Panc1 (cell line): ENCODE measurements around the gene POU2F1.

Experiments
- CTCF ChIP-seq: fragments of 450-650 bp; IDR thresholded peaks from 2 replicates; pipeline ENCODE4 v1.5.1; 2017; ENCODE audit warnings: mild to moderate bottlenecking
- POLR2AphosphoS5 ChIP-seq: IDR thresholded peaks from 2 replicates; pipeline ENCODE4 v1.6.1; 2012; ENCODE audit warnings: mild to moderate bottlenecking, low read depth, low read length, moderate library complexity
- REST ChIP-seq, 2 experiments: IDR thresholded peaks; 2 replicates each; pipeline ENCODE4 v1.6.1; 2011 to 2012; ENCODE audit warnings: low read depth in 2 of 2, control low read depth in 1 of 2, low read length in 1 of 2, mild to moderate bottlenecking in 1 of 2, moderate library complexity in 1 of 2; ENCODE audit not compliant: insufficient read depth in 1 of 2
- SIN3A ChIP-seq: IDR thresholded peaks from 2 replicates; pipeline ENCODE4 v1.6.1; 2012; ENCODE audit warnings: low read depth, mild to moderate bottlenecking, low read length, moderate library complexity, borderline replicate concordance; ENCODE audit not compliant: insufficient read depth
- TCF7L2 ChIP-seq: IDR thresholded peaks from 2 replicates; pipeline ENCODE4 v1.6.1; 2011; ENCODE audit warnings: mild to moderate bottlenecking, low read depth, low read length, inconsistent platforms

- TF ChIP-seq CTCF (no peak), REST (IDR thresholded peaks at IDR 0.05; ENCODE audit: insufficient read depth in 1 of 2, low read depth in 2 of 2, low read length in 1 of 2) (no peak), POLR2AphosphoS5 (no peak), TCF7L2 (no peak), SIN3A (no peak)
Measured at GRCh38 chr1:167454894-167455785, 234.5 kb downstream of the POU2F1 start.
